Heart left ventricle (tissue), 13 donors: Measurements from ENCODE around the gene RBM33.

ENCODE experiments used
- POLR2A ChIP-seq, 2 donors: fragments of 450-650 bp; IDR thresholded peaks; one replicate each; pipeline ENCODE4 v1.6.1; 2017; ENCODE audit warnings: antibody characterized with exemption in 2 of 2, mild to moderate bottlenecking in 2 of 2, moderate library complexity in 2 of 2
- TF ChIP-seq, protein P1 (sequence below), 12 donors: fragments of 200-600 bp; sonication (generic) in 4 of 12; IDR thresholded peaks; one replicate each; pipeline versions ENCODE4 v1.5.0 to v1.8.0; 2018 to 2022; ENCODE audit warnings: antibody characterized with exemption in 12 of 12, mild to moderate bottlenecking in 5 of 12
- donor health status: ischemic (EF 13 %, LVEDD 7.1; RV severe dilation, severe dysfunction).
- donor health status: DM: no; HTN: yes; CAD: no.
- donor health status: DM: no; HTN: no; CAD: no.
- donor health status: ischemic (EF 25% LVEDD 6.9; RV normal size, moderate dysfunction).
- donor health status: ischemic (EF 25% LVEDD 5.7; RV mildly dilated, moderate dysfunction).
- donor health status: ischemic (EF 35%, LVEDD 5.7; RV mildly dilated, moderate dysfunction).
- donor health status: nonischemic (EF 11% LVEDD 7.7; RV severe dilation, severe dysfunction).
- donor health status: DM: yes; HTN: yes; CAD: no.
- donor health status: PGD.
- donor health status: ischemic (EF 29% LVEDD 5.4; RV normal size, mild dysfunction).
- donor health status: nonischemic (EF 23%, LVEDD 6.1; RV moderate dilation, normal function).

DNA sequence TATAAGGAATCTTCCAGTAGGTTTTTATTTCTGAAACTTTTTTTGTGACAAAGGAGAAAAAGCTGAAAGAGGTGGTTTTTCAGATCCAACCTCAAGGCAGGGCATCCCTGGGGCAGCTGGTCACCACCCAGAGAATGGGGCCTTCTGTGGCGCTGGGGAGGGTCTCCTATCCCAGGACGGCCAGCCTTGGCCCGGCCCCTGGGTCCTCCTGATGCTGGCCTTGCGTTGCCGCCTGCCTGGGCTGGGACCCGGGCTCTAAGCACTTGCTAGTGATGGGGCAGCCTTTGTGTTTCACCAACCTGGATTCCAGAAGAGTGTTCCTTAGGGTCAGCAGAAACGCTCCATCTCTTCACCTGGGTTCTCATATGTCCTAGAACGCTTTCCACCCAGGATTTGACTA is 151.5 kb downstream of the RBM33 start:
- no peak for TF ChIP-seq POLR2A (IDR thresholded peaks at IDR 0.05)
- TF ChIP-seq, protein P1, sequence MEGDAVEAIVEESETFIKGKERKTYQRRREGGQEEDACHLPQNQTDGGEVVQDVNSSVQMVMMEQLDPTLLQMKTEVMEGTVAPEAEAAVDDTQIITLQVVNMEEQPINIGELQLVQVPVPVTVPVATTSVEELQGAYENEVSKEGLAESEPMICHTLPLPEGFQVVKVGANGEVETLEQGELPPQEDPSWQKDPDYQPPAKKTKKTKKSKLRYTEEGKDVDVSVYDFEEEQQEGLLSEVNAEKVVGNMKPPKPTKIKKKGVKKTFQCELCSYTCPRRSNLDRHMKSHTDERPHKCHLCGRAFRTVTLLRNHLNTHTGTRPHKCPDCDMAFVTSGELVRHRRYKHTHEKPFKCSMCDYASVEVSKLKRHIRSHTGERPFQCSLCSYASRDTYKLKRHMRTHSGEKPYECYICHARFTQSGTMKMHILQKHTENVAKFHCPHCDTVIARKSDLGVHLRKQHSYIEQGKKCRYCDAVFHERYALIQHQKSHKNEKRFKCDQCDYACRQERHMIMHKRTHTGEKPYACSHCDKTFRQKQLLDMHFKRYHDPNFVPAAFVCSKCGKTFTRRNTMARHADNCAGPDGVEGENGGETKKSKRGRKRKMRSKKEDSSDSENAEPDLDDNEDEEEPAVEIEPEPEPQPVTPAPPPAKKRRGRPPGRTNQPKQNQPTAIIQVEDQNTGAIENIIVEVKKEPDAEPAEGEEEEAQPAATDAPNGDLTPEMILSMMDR (IDR thresholded peaks at IDR 0.05), result no peak
